Mesenchymal stem cell (in vitro differentiated cells and primary cell): Measurements from ENCODE around the gene CUTA.

Experiments used
- DNase-seq: peaks from one replicate; pipeline ENCODE4 v3.0.0-alpha.2; 2013
- H2AFZ ChIP-seq: one replicate; pipeline ENCODE4 v1.6.1; 2013; ENCODE audit warnings: low read depth, mild to moderate bottlenecking, control low read depth, inconsistent platforms, low read length, moderate library complexity
- H2AK5ac ChIP-seq: 2 replicates; pipeline ENCODE4 v1.6.1; 2013; ENCODE audit warnings: low read length, moderate library complexity, mild to moderate bottlenecking, inconsistent platforms; ENCODE audit not compliant: severe bottlenecking
- H2BK120ac ChIP-seq: one replicate; pipeline ENCODE4 v1.6.1; 2013; ENCODE audit warnings: low read depth, mild to moderate bottlenecking, inconsistent platforms, low read length, moderate library complexity
- H2BK12ac ChIP-seq, 2 experiments: one replicate each; pipeline ENCODE4 v1.6.1; 2013; ENCODE audit warnings: inconsistent platforms in 2 of 2, low read length in 2 of 2, mild to moderate bottlenecking in 2 of 2, moderate library complexity in 2 of 2, control low read depth in 1 of 2
- H2BK15ac ChIP-seq: one replicate; pipeline ENCODE4 v1.6.1; 2013; ENCODE audit warnings: mild to moderate bottlenecking, low read depth, inconsistent platforms; ENCODE audit not compliant: poor library complexity, severe bottlenecking
- H2BK5ac ChIP-seq: 2 replicates; pipeline ENCODE4 v1.6.1; 2013; ENCODE audit warnings: low read depth, mild to moderate bottlenecking, low read length, control low read depth, inconsistent platforms; ENCODE audit not compliant: poor library complexity, severe bottlenecking
- H3K14ac ChIP-seq, 2 experiments: one replicate each; pipeline ENCODE4 v1.6.1; 2013; ENCODE audit warnings: inconsistent platforms in 2 of 2, low read length in 2 of 2, control low read depth in 1 of 2, mild to moderate bottlenecking in 1 of 2, moderate library complexity in 1 of 2
- H3K18ac ChIP-seq, 2 experiments: one replicate each; pipeline ENCODE4 v1.6.1; 2013; ENCODE audit warnings: inconsistent platforms in 2 of 2, low read length in 2 of 2, control low read depth in 1 of 2, low read depth in 1 of 2, mild to moderate bottlenecking in 1 of 2
- H3K23ac ChIP-seq, 2 experiments: one replicate each; pipeline ENCODE4 v1.6.1; 2013; ENCODE audit warnings: inconsistent platforms in 2 of 2, low read length in 2 of 2, mild to moderate bottlenecking in 2 of 2, moderate library complexity in 2 of 2, control low read depth in 1 of 2
- H3K27ac ChIP-seq: 2 replicates; pipeline ENCODE4 v1.5.1; 2013; ENCODE audit warnings: mild to moderate bottlenecking, moderate library complexity, low read length, control low read depth, inconsistent platforms; ENCODE audit not compliant: poor library complexity, severe bottlenecking
- H3K27me3 ChIP-seq, 2 experiments: 2 replicates each; pipeline versions ENCODE4 v1.6.1 to v1.7.0; 2013; ENCODE audit warnings: low read length in 2 of 2, mild to moderate bottlenecking in 2 of 2, moderate library complexity in 2 of 2, control low read depth in 1 of 2, inconsistent platforms in 1 of 2; ENCODE audit not compliant: control insufficient read depth in 1 of 2, insufficient read depth in 1 of 2
- H3K36me3 ChIP-seq, 2 experiments: 2 replicates each; pipeline versions ENCODE4 v1.6.1 to v1.7.0; 2013; ENCODE audit warnings: low read length in 2 of 2, control low read depth in 1 of 2, inconsistent platforms in 1 of 2, low read depth in 1 of 2, mild to moderate bottlenecking in 1 of 2; ENCODE audit not compliant: insufficient read depth in 2 of 2, control insufficient read depth in 1 of 2
- H3K4ac ChIP-seq, 2 experiments: one replicate each; pipeline ENCODE4 v1.6.1; 2013; ENCODE audit warnings: inconsistent platforms in 2 of 2, low read length in 2 of 2, mild to moderate bottlenecking in 2 of 2, moderate library complexity in 2 of 2, control low read depth in 1 of 2, low read depth in 1 of 2
- H3K4me1 ChIP-seq: 2 replicates; pipeline ENCODE4 v1.6.1; 2013; ENCODE audit warnings: low read depth, low read length, control low read depth; ENCODE audit not compliant: control insufficient read depth, insufficient read depth
- H3K4me2 ChIP-seq: 2 replicates; pipeline ENCODE4 v1.6.1; 2013; ENCODE audit warnings: low read length, mild to moderate bottlenecking, inconsistent platforms; ENCODE audit not compliant: poor library complexity, severe bottlenecking
- H3K4me3 ChIP-seq, 2 experiments: 2 replicates each; pipeline versions ENCODE4 v1.5.1 to v1.7.0; 2013; ENCODE audit warnings: low read length in 2 of 2, mild to moderate bottlenecking in 2 of 2, control low read depth in 1 of 2, low read depth in 1 of 2; ENCODE audit not compliant: insufficient read depth in 1 of 2
- H3K79me1 ChIP-seq: replicated peaks from 2 replicates; pipeline ENCODE4 v1.6.1; 2013; ENCODE audit warnings: mild to moderate bottlenecking, control low read depth, low read length, inconsistent platforms; ENCODE audit not compliant: poor library complexity, severe bottlenecking
- H3K9ac ChIP-seq: 2 replicates; pipeline ENCODE4 v1.7.0; 2013; ENCODE audit warnings: mild to moderate bottlenecking, low read length, moderate library complexity
- H3K9me3 ChIP-seq: 2 replicates; pipeline ENCODE4 v1.7.0; 2013; ENCODE audit warnings: mild to moderate bottlenecking, low read length; ENCODE audit not compliant: control insufficient read depth
- H4K8ac ChIP-seq: one replicate; pipeline ENCODE4 v1.6.1; 2013; ENCODE audit warnings: inconsistent platforms, mild to moderate bottlenecking, low read length, moderate library complexity
- H4K91ac ChIP-seq: one replicate; pipeline ENCODE4 v1.6.1; 2013; ENCODE audit warnings: mild to moderate bottlenecking, low read length, inconsistent platforms
- WGBS: methylation state at CpG from one replicate; pipeline ENCODE4 v1.1.7; 2013; ENCODE audit warnings: mixed read lengths; 5-methylcytosine and 5-hydroxymethylcytosine counted together

CUTA gene

DNA sequence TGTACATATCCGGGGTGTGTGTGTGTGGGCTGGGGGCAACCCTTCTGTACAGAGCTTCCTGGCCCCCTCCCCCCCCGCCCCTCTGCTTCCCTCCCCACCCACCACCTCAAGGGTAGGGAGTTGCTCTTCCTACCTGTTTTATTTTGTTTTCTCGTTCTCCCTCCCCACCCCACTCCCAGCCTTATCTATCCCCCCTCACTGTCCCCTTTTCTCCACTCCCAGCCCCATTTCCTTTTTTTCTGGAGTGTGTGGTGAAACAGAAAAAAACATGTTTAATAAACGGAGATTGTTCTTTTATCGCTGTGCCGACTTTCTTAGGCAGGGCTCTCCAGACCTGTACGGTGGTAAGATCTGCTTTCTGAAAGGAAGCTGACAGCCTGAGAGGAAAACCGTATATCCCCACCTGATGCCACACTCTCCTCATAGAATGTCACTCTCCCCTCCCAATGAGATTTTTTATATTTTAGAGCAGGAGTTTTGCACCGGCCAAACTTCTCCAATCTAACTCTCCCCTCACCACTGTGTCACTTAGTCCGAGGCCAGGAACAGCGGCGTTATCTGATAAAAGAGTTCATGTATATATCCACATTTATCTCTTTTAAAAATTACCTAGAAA is 35.6 kb upstream of the CUTA start:
- no peaks in the 10 kb centered on the region for H3K27me3 ChIP-seq
- peaks cover 37 to 39% of the 10 kb centered on the region in 2 experiments for H3K36me3 ChIP-seq
- H3K79me1 ChIP-seq = peaks cover 44% of the 10 kb centered on the region
- peak overlapping the region; percentile 97 for H3K9ac ChIP-seq
- H3K9me3 ChIP-seq = no peaks in the 10 kb centered on the region
- DNase-seq = no peak
- H2BK5ac ChIP-seq = no peak overlapping the region
- no peak overlapping the region for H2BK12ac ChIP-seq
- H2BK120ac ChIP-seq = no peak overlapping the region
- no peak overlapping the region for H3K18ac ChIP-seq
- H2BK15ac ChIP-seq = no peak overlapping the region
- H3K4me3 ChIP-seq = peak overlapping the region in 1 of 2 experiments; percentile 99
- peak overlapping the region; percentile 86 for H3K4me2 ChIP-seq
- no peak overlapping the region for H2AK5ac ChIP-seq
- H3K14ac ChIP-seq = no peak overlapping the region
- WGBS = 8% methylated on average over 2 of the region's 12 CpGs
- H3K4ac ChIP-seq = no peak overlapping the region
- no peak overlapping the region for H4K8ac ChIP-seq
- H3K27ac ChIP-seq = no peak overlapping the region
- no peak overlapping the region for H3K23ac ChIP-seq
- no peak overlapping the region for H2AFZ ChIP-seq
- H3K4me1 ChIP-seq = peaks cover 7% of the 10 kb centered on the region
- H4K91ac ChIP-seq = no peak overlapping the region

DNA sequence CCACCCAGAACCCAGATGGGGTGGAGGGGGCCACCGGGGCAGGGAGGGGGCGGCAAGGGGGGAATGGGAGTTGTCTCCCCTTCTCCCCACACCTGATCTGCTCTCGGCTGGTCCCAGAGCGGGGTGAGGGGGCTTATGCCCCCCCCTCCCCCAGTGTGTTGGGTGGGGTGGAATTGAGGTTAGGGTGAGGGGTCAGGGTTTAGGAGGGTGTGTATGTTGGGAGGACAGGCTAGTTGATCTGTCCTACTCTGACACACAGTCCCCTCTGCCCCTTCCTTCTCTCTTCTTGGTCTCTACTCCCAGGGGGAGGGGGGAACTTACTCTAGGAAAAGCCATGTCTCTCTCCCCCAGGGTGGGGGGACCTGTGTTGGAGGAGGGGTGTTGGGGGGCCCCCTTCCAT is 34.6 kb upstream of the CUTA start:
- Histone ChIP-seq H2BK120ac (no peak overlapping the region), H3K23ac (no peak overlapping the region), H3K4me2 (no peak overlapping the region), H2AK5ac (no peak overlapping the region), H3K27ac (no peak overlapping the region), H3K18ac (no peak overlapping the region), H3K4ac (no peak overlapping the region), H2BK5ac (no peak overlapping the region), H3K27me3 (no peaks in the 10 kb centered on the region), H2BK12ac (no peak overlapping the region), H3K14ac (no peak overlapping the region), H3K9me3 (no peaks in the 10 kb centered on the region), H3K36me3 (peaks cover 47 to 49% of the 10 kb centered on the region in 2 experiments), H2BK15ac (no peak overlapping the region), H4K91ac (no peak overlapping the region), H4K8ac (peak overlapping the region; percentile 40), H3K4me1 (peaks cover 7% of the 10 kb centered on the region), H3K79me1 (peaks cover 53% of the 10 kb centered on the region), H3K9ac (no peak overlapping the region), H2AFZ (no peak overlapping the region), H3K4me3 (no peak overlapping the region)
- no CpG with 5 or more reads among the region's 4 CpGs for WGBS
- DNase-seq = no peak

DNA sequence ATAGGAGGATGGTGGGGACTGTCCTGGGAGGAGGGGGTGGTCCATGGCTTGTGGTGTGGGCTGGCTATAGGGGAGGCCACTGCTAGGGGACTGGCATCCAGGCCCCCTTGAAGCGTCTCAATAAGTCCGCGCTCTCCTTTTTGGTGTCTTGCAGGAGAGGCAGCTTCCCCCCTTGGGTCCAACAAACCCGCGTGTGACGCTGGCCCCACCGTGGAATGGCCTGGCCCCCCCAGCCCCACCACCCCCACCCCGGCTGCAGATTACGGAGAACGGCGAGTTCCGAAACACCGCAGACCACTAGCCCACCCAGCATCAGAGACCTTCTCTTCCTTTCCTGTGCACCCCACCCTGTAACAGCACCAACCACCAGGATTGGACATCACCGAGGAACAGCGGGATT is 33.7 kb upstream of the CUTA start:
- no peak overlapping the region for H3K23ac ChIP-seq
- H3K9me3 ChIP-seq = no peaks in the 10 kb centered on the region
- no peak overlapping the region for H4K91ac ChIP-seq
- WGBS = 98% methylated on average over 14 of the region's 15 CpGs
- no peak overlapping the region for H2BK15ac ChIP-seq
- no peak overlapping the region for H3K4ac ChIP-seq
- H3K18ac ChIP-seq = no peak overlapping the region
- no peak overlapping the region for H4K8ac ChIP-seq
- no peak overlapping the region for H2AFZ ChIP-seq
- H3K14ac ChIP-seq = no peak overlapping the region
- H2BK12ac ChIP-seq = no peak overlapping the region
- H2BK5ac ChIP-seq = no peak overlapping the region
- no peak overlapping the region for H3K27ac ChIP-seq
- H3K36me3 ChIP-seq = peaks cover 52 to 54% of the 10 kb centered on the region in 2 experiments
- H3K4me2 ChIP-seq = no peak overlapping the region
- H3K4me3 ChIP-seq = no peak overlapping the region
- DNase-seq = no peak
- H3K4me1 ChIP-seq = peaks cover 7% of the 10 kb centered on the region
- no peak overlapping the region for H2AK5ac ChIP-seq
- no peak overlapping the region for H3K9ac ChIP-seq
- H3K79me1 ChIP-seq = peaks cover 52% of the 10 kb centered on the region
- no peak overlapping the region for H2BK120ac ChIP-seq
- H3K27me3 ChIP-seq = no peaks in the 10 kb centered on the region

DNA sequence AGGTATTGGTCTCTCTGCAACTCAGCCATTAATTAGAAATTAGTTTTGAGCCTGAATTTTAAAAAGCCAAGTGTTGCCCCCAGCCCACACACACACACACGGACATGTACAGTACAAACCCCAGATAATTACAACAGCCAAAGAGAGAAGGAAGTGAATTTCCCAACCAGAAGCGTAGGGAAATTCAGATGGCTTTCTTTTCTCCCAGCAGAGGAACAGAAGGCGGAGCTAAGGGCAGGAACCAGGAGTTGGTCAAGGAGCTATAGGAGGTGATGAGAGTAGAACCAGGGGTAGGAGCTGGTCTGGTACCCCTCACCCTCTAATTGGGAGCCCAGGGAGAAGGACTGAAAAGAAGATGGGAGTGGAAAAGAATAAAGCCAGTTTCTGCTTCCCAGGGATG is 32.5 kb upstream of the CUTA start:
- Histone ChIP-seq H2AK5ac (no peak overlapping the region), H3K4me2 (no peak overlapping the region), H3K9me3 (no peaks in the 10 kb centered on the region), H2AFZ (no peak overlapping the region), H2BK15ac (no peak overlapping the region), H3K23ac (no peak overlapping the region), H3K79me1 (peaks cover 43% of the 10 kb centered on the region), H3K9ac (no peak overlapping the region), H3K27me3 (no peaks in the 10 kb centered on the region), H2BK120ac (no peak overlapping the region), H3K4me3 (no peak overlapping the region), H3K4ac (no peak overlapping the region), H4K8ac (no peak overlapping the region), H3K27ac (no peak overlapping the region), H3K14ac (no peak overlapping the region), H3K36me3 (peaks cover 49 to 52% of the 10 kb centered on the region in 2 experiments), H3K18ac (no peak overlapping the region), H2BK5ac (no peak overlapping the region), H4K91ac (no peak overlapping the region), H3K4me1 (peaks cover 7% of the 10 kb centered on the region), H2BK12ac (no peak overlapping the region)
- no peak for DNase-seq
- WGBS = 91% methylated on average over 3 of the region's 3 CpGs
